GM21360 (cell line): Measurements from ENCODE around the gene NMRK1.

Experiments used
- ATAC-seq: cut with Tn5 transposase; IDR thresholded peaks from one replicate; pipeline ENCODE4 v1.9.1; 2021; ENCODE audit warnings: mild to moderate bottlenecking, moderate library complexity; ENCODE audit not compliant: unreplicated experiment

The NMRK1 gene

DNA sequence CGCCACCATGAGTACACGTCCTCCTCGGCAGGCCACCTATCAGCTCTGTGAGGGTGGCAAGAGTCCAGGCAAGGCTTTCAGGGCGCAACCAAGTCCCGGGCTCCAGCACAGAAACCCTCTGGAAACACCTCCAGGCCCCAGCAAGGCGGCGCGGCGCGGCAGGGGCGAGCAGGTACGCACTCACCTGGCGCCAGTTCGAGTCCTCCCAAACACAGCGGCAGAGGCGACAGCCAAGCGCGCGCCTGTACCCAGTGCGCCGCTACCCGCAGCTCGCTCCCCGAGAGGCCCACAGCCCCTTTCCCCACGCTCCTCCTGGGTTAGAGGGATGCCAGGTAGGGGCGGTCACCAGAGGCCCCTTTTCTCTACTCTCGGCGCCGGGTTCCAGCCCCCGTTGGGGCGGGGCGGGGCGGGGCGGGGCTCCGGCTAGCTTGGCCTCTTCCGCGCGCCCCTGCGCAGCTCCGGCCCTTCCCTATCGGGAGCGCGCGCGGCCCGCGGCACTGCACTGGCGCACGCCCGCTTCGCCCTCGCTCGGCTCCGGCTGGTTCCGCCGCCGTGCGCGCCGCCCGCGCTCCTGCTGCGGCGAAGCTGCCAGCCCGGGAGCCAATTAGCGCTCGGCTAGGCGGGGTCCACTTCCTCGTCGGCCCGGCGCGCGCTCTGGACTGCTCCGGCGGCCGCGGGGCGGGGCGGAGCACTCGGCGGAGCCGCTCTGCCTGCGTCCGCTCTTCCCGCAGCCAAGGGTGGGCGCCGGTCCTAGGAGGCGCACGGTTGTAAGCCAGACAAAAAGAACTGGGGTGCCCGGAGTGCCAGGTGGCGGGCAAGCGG is at the start of gene NMRK1, which contains the start of gene OSTF1:
Gene NMRK1 (minus strand): TSS at position 332 of the 822 bp plus-strand sequence. CDS start 5,040 bp downstream, outside the sequence.
Gene OSTF1 (plus strand): TSS at position 691 of the 822 bp plus-strand sequence. CDS start 179 bp downstream, outside the sequence.
- ATAC-seq = peak; percentile 86

DNA sequence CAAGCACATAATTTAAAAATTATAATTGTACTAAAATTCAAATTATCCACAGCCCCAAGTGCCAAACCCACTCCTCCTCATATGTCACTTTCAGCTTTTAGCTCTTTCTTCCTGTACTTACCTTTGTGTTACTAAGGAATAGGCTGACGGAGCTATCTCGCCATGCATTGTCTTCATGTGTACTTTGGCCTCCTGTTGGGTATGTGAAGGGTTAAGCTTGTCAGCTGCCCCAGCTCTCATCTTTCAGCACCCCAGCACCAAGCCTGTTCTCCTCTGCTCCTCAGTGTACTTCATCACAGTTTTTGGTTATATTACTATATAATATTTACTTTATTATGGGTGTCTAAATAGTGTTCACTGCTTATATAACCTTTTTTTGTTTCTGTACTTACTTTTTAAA is 46.5 kb upstream of the NMRK1 start:
- ATAC-seq = no peak

DNA sequence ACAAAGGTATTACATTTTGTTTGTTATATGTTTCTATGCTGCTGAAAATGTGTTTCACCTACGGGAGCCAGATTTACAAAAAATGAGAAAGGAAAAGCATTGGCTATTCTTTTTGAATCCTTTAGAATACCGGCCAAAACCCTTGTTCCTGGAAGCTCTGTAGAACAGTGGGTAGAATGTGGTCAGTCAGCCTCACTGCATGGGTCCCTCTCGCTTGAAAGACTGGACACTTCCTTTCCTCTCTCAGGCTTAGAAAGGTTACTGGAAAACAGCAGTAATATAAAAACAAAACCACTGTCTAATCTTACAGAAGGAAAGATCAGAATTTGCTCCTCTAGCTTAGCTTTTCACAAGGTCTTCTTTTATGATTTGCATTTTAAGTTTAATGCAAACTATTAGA is 45.4 kb upstream of the NMRK1 start:
- no peak for ATAC-seq

DNA sequence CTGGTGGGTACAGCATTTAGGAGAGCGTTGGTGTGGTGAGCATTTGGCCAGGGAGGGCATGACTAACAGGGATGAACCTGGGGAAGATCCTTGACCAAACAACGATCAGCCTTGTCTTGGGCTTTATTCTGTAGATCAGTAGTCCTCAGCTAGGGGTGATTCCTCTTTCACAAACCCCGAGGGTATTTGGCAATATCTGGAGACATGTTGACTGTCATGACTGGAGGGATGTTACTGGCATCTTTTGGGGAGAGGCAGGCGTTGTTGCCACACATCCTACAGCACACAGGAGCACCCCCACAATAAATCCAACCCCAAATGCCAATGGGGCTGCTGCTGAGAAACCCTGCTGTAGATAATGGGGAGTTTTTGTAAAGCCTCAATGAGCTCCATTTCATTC is 44.3 kb upstream of the NMRK1 start:
- no peak for ATAC-seq

DNA sequence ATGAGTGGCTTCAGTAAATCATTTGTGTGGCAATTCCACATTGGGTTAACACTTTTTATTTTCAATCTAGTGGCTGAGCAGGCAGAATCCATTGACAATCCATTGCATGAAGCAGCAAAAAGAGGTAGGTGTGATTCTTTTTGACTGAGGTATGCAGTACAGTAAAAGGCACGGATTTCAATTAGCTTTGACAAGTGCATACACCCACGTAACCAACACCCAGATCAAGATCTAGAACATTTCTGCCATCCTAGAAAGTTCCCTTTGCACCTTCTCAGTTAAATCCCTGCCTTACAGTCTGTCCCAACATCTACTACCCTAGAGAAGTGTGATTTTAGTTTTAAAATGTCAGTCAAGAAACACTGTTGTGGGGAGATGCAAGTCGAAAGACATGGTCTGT is 43.7 kb upstream of the NMRK1 start:
- no peak for ATAC-seq

DNA sequence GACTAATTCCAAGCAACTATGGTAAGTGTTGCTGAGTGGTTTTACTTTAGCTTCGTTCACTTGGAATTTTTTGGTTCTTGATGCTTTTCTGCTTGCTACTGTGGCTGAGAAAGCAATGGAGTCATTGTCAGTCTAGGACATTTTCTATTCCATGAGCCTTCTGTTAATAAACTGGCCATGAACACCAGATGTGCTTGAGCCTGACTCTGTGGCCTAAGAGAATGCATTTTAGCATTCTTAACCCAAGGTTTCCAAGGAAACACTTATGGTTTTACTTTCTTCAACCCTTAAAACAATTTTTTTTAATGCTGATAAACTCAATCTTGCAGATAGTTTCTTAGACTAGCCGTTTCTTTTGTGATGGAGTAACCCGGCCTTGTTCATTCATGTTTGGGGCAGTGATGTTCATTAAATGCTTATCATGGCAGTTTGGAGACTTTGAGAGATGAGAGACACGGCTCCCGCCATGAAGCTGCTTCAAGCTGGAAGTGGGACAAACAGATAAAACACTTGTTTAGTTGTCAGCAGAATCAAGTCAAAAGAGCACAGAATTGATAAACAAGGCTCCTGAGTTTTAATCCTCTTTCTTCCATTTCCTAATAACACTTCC is 42.8 kb upstream of the NMRK1 start:
- no peak for ATAC-seq

DNA sequence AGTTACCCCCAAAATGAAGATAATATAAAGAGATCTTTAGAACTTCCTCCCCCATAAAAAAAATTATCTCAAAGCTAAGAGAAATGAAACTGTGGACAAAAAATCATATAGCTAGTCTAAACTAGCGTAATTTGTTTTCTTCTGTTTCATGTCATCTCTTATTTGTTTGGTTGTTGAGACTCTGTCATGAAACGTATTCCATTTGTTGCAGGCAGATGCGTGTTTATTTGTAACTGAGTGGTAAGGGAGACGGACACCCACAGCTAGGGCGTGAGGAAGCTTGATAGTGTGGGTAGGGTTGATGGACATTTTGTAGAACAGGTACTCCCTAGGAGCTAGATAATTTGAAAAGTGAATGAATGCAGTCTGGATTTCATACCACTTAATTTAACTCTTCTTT is 42.2 kb upstream of the NMRK1 start:
- ATAC-seq = no peak

DNA sequence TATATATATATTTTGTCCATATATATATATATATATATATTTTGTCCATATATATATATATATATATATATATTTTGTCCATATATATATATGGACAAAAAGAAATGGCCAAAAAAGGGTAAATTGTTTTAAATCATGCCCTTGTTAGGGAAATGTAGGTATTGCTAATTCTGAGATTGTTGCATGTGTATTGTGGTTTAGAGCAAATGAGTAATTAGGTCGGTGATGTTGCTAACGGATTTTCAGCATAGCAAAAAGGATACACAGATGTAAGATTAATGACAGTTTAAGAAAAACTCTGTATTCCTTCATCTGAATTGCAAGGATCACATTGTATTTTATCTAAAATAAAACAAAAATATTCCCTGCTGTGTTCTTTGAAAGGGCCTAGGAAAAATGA is 40.6 kb upstream of the NMRK1 start:
- no peak for ATAC-seq

DNA sequence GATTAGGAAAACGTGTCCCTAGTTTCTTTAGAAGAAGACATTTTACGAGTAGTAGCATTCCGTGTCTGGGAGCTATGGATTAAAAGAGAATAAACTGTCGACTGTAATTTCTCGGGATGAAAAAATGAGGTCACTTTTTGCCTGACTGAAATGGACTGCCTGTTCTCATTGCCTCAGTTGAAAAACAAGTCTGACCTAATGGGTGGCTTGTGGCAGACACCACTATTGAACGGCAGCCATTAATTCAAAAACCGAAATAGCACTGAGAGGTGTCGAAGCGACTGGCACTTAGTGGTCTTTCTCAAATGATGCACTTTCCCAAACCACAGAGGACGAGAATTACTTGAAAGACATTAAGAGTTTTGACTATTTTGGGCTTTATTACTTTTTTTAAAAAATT is 35.7 kb upstream of the NMRK1 start:
- ATAC-seq = no peak

DNA sequence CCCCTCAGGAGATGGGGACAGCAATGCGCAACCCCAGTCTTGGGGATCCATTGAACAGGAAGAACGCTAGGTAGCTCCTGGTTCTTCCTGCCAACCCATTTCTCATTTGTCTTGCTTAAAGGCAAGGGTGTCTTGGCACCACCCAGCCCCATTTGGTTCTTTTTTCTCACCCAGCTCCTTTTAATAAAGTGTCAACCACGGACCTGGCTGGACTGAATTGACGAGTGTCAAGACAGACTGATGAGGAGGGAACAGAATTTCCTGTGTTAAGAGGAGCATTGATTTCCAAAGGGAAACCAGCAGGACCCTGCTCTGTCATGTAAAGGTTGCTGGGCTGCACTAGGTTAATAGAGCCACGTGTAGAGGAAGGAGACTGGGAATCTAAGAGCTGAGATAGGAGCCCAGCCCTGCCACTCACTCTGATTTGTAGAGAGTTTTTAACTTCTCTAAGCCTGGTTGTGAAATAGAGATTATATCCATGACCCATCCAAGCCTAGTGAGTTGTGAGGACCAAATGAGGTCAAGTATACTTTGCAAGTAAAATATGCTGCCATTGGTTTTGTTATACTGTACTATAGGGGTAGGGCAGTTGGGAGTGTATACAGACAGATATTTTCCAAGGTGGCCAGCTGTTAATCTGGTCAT is 34.1 kb upstream of the NMRK1 start:
- no peak for ATAC-seq

DNA sequence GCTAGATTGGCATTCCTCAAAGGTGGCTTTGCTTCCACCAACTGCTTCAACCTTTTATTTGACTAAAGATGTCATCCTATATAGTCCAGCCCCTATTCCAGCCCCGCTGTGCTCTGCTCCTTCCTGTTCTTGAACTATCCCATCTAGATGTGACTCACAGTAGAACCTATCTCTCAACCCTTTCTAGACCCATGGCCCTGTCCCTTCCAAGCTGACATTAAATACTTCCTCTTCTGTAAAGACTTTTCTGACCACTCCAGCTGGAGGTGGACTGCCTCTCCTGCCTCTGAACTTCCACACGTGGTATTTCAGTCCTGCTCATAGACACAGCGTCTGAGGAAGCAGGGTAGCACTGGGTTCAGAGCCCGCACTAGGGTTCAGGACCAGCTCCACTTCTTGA is 32.7 kb upstream of the NMRK1 start:
- no peak for ATAC-seq

DNA sequence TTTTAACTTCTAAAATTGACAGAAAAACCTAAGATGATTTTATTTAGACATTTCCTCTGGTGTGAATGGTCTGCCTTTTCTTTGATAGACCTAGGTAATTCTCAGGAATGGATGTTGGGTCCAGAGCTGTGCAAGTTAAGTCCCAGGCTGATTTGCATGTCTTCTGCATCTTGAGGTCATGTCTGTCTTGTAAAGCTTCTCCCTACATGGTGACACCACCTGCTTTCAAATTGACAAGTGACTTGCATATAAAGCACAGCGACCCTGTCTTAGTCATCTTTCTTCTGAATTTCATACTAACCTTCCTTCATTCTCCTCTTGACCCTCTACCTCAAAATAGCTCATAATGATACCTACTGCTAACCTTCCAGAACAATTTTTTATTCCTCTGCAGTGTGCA is 29.6 kb upstream of the NMRK1 start:
- ATAC-seq = no peak

DNA sequence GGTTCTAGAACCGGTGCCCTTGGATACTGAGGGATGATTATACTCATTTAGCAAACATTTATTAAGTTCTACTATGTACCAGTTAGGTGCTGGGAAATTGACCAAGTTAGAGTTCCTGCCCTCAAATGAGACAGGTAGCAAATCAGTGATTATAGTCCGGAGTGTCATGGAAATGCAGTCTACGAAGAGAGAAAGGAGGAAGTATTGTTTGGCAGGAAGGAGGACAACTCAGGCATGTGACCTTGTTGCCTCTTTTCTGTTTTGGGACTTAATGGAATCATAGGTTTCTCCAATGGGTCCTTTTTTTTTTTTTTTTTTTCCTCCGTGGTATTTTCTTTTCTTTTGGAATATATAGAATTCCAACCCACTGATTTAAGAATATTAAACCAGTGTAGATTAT is 28.4 kb upstream of the NMRK1 start:
- ATAC-seq = no peak

DNA sequence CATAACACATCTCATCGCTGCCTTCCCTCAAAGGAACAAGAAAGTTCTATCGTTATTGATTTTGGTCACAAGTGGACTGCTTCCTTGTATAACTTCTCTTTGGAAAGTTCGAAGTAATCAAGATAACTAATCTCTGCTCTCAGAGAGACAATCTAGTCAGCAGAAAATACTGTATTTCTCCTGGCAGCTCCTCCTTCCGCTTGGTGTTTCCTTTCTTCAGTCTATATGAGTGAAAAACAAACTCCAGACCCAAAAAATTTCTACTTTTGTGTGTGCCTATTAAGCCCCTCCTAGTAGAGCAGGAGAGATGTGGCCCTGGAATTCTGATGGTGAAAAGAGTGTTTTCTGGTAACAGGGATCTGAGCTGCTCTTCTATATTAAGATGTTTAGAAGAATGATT is 24.8 kb upstream of the NMRK1 start:
- ATAC-seq = no peak

DNA sequence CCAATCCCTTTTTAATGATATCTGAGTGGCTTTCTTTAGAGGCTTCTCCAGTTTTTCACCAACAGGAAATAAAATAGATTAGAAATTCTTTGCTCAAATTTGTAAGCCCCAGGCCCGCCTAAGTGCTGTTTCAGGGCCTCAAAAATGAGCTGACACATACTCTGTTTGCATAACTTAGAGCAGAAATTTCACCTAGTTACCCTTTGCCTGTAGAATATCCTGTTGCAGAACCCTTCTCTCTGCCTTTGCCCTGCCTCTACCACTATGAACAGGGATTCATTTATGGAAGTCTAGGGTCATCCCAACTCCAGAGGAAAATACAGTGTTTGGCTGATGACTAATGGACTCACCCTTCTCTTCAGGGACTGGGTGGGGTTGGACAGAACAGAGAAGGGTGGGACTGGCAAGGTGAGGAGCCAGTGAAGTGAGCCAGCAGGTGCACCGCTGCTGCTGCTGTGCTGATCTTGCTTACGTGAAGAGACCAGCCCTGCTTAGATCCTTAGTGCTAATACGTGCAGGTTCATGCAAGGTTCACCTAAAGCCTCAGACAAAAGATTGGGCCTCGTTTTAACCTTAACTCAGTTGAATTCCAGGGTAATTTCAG is 23.2 kb upstream of the NMRK1 start:
- no peak for ATAC-seq

DNA sequence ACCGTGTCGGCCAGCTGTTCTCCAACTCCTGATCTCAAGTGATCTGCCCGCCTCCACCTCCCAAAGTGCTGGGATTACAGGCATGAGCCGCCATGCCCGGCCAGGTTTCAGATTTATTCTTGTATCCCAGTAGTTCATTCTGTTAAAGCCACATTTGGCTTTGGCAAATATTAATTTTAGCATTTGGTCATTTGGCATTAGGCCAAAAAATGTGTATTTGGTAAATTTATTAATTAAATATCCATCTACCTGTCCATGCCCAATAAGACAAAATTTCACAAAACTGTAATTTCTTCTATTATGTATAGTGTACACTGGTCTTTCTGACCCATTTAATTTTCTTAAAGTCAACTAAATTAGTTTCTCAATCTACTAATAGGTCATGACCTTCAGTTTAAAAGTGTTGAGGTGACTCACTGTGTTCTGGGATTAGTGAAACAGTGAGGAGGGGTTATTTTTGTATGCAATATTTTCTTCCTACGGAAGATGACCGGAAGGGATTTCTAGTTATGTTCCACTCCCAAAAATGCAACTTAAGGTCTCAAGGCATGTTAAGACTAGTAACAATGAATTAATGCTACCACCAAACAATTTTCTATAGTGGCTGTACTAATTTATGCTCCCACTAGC is 21.4 kb upstream of the NMRK1 start:
- no peak for ATAC-seq

DNA sequence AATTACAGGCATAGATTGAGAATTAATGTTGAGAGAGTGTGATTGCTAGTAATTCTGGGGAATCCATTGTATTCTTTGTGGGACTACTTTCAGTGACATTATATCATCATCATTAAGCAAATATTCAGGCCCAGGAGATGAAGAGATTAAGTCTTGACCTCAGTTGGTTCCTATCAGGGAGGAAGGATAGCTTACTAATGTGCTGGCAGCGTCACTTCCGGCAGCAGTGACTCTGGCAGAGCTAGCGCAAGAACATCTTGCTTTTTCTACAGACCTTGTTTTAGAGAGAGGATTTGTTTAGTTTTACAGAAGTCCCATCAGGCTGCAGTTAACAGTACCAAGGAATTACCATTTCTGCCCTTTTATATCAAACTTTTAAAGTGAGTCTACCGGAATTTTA is 20.6 kb upstream of the NMRK1 start:
- no peak for ATAC-seq

DNA sequence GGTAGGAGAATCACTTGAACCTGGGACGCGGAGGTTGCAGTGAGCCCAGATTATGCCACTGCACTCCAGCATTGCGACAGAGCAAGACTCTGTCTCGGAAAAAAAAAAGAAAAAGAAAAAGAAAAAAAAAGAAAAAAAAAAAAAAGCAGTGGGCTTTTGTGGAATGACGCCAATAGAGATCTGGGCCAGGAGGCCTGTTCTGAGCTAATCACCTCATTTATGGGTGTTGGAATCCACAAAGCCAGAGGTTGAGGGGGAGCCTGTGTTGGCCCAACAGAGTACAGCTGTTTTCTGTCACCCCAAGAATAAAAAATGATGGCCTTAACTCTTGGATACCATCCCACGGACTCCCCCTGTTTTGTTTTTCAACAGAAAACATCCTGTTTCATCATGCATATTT is 18.9 kb upstream of the NMRK1 start:
- ATAC-seq = no peak

DNA sequence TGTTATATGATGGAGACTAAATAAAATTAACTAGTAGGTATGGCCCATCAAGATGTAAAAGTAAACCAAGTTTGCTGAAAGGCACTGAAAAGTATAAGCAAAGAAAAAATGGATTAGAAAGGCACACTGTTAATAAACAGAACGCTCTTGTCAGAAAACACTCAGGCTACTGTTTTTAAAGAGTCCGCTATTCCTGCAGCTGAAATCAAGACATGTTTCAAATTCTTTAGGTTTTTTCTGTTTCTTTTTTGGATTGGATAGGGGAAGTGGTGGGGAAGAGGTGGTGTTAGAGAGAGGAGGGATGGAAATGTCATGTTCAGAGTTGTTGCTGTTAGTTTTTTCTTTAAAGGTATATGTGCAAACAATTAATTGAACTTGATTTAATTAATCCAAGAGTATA is 17.9 kb upstream of the NMRK1 start:
- no peak for ATAC-seq

DNA sequence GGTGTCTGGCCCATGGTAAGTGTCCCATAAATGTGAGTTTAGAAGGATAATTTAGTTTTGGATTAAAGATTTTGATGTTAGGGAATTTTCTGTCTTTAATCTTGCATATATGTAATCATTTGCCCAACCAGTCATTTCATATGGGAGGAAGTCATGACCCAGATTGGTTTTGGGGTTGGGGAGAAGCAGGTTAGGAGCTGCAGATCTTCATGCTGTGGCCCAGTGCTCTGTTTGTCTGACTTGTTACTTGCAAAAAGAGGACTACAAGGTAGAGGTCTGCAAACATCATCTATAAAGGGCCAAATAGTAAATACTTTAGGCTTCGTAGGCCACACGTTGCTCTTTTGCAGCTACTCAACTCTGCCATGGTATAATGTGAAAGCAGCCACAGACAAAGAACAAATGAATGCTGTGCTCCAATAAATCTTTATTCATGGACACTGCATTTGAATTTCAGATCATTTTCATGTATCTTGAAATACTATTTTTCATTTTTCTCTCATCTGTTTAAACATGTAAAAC is 17.1 kb upstream of the NMRK1 start:
- no peak for ATAC-seq

DNA sequence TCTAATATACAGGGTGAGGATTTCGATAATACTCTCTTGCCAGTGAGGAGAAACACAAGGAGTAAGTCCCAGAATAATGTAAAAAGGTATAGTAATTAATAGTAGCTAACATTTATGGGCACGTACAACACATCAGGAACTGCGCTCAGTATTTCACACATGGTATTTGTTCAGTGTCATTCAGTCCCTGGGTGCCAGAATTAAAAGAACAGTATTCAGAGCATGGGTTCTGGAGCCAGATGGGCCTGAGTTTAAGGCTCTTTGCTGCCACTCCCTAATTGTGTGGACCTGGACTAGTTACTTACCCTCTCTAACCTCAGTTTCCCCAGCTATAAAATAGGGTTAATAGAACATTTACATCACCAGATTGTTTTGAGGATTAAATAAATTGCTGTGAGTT is 16.7 kb upstream of the NMRK1 start:
- ATAC-seq = no peak
